ENCODE results near the gene DAP.

Gene DAP

DNA sequence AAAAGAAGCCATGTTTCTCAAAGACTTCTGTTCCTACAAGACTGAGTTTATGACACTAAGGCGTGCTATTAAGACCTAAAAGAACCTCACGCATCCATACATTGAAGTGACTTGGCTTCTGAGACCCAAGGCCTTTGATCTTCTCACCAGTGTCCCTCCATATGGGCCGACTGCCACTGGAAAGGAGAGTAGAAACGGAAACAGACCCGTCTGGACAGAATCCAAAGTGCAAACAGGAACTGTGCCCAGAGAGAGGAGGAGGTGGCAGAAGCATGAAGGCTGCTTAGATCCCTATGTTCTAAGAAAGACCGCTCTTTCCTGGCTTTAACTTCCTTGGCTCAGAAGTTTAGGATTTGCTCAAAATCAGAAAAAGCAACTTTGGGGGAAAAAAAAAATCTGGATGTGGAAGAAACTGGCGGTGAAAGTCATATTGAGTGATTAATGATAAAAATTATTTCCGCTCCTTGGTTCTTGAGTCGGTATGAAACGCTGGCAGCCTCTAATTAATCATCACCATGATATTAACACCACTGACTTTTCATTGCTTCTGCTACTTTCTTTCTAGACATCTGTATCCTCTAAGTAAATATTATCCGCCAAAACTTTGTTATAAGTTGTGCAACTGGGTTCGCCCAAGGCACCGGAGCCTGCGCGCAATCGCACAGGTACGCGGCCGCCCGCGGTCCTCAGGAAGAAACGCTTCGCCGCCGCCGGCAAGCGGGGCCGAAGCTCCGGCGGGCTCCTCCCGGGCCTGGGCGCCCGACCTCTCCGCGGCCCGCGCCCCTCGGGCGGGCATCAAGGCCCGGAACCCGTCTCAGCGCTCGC, 726 bp downstream of the DAP start:
- H3F3A ChIP-seq (ENCODE audit: insufficient read depth) = peaks cover 19% of the 10 kb centered on the region
- H3K79me2 ChIP-seq (ENCODE audit: insufficient read depth, low read length) = peaks cover 53% of the 10 kb centered on the region
- no peaks in the 10 kb centered on the region for H3K36me3 ChIP-seq (ENCODE audit: low read length)
- peak overlapping the region; percentile 61 for H3K9ac ChIP-seq (ENCODE audit: low read length)
- H4K20me1 ChIP-seq (ENCODE audit: low read depth, low read length) = no peaks in the 10 kb centered on the region
- H3K27ac ChIP-seq (ENCODE audit: low read depth, low read length) = peak overlapping the region; percentile 58
- no peaks in the 10 kb centered on the region for H3K9me3 ChIP-seq (ENCODE audit: insufficient read depth, low read length)
- no peak for TF ChIP-seq EZH2phosphoT487 (conservative IDR thresholded peaks at IDR 0.05; ENCODE audit: low read length)
- H3K4me3 ChIP-seq (ENCODE audit: insufficient read depth, low read length, poor library complexity, severe bottlenecking) = peak overlapping the region; percentile 62
- peak overlapping the region; percentile 68 for H3K4me2 ChIP-seq (ENCODE audit: low read depth, low read length, poor library complexity, severe bottlenecking)
- H2AFZ ChIP-seq (ENCODE audit: low read depth, low read length, severe bottlenecking) = peak overlapping the region; percentile 28
- H3K27me3 ChIP-seq (ENCODE audit: low read length) = no peaks in the 10 kb centered on the region
- H3K9me2 ChIP-seq (replicated peaks; ENCODE audit: insufficient read depth, low read length) = no peaks in the 10 kb centered on the region

DNA sequence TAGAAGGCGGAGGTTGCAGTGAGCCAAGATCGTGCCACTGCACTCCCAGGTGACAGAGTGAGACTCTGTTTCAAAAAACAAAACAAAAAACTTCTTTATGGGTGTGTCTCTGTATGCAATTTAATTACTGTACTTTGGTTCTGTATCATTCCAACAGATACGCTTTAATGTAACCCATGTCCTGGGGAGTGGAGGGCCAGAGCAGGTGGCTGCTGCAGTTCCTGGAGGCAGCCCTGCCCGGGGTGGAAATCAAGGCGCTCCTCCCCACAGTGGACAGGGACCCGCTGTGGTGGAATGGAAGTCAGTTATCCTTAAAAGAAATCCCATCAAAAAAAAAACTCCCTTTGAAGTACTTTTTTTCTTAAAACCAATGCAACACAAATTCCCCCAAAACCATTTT, 1.9 kb downstream of the DAP start:
- H3K4me2 ChIP-seq (ENCODE audit: low read depth, low read length, poor library complexity, severe bottlenecking) = peak overlapping the region; percentile 68
- peaks cover 19% of the 10 kb centered on the region for H3F3A ChIP-seq (ENCODE audit: insufficient read depth)
- no peaks in the 10 kb centered on the region for H3K27me3 ChIP-seq (ENCODE audit: low read length)
- no peaks in the 10 kb centered on the region for H3K36me3 ChIP-seq (ENCODE audit: low read length)
- peaks cover 65% of the 10 kb centered on the region for H3K79me2 ChIP-seq (ENCODE audit: insufficient read depth, low read length)
- H3K27ac ChIP-seq (ENCODE audit: low read depth, low read length) = no peak overlapping the region
- TF ChIP-seq, protein P1, sequence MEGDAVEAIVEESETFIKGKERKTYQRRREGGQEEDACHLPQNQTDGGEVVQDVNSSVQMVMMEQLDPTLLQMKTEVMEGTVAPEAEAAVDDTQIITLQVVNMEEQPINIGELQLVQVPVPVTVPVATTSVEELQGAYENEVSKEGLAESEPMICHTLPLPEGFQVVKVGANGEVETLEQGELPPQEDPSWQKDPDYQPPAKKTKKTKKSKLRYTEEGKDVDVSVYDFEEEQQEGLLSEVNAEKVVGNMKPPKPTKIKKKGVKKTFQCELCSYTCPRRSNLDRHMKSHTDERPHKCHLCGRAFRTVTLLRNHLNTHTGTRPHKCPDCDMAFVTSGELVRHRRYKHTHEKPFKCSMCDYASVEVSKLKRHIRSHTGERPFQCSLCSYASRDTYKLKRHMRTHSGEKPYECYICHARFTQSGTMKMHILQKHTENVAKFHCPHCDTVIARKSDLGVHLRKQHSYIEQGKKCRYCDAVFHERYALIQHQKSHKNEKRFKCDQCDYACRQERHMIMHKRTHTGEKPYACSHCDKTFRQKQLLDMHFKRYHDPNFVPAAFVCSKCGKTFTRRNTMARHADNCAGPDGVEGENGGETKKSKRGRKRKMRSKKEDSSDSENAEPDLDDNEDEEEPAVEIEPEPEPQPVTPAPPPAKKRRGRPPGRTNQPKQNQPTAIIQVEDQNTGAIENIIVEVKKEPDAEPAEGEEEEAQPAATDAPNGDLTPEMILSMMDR (IDR thresholded peaks at IDR 0.05; ENCODE audit: insufficient read depth, low read length, poor library complexity, severe bottlenecking) = no peak
- no peak for TF ChIP-seq EZH2phosphoT487 (conservative IDR thresholded peaks at IDR 0.05; ENCODE audit: low read length)
- H3K9me3 ChIP-seq (ENCODE audit: insufficient read depth, low read length) = no peaks in the 10 kb centered on the region
- H2AFZ ChIP-seq (ENCODE audit: low read depth, low read length, severe bottlenecking) = no peak overlapping the region
- no peak overlapping the region for H3K9ac ChIP-seq (ENCODE audit: low read length)
- H4K20me1 ChIP-seq (ENCODE audit: low read depth, low read length) = no peaks in the 10 kb centered on the region
- no peak overlapping the region for H3K4me3 ChIP-seq (ENCODE audit: insufficient read depth, low read length, poor library complexity, severe bottlenecking)
- no peaks in the 10 kb centered on the region for H3K9me2 ChIP-seq (replicated peaks; ENCODE audit: insufficient read depth, low read length)

DNA sequence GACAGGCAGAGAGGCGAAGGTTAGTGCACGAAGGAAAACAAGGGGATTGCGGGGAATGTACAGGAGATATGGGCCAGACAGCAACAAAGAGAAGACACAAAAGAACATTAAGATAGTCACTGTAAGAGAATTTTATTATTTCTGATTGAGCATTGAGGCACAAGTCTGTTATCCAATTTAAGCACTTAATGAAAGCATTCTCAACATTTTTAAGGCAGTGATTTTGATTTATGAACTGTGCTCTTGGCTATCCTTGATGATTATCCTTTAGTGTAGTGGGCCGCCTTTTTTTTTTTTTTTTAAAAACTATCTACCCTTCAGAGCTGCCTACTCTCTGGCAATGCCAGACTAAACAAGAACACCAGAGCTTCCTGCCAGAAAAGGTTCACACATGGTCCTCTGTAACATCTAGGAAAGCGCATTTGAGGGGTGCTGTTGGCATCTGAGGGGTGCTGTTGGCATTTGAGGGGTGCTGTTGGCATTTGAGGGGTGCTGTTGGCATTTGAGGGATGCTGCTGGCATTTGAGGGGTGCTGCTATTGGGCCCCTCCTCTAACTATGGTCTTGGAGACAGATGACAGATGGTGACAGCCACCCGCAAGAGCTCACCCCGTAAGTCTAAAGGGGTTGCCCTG, 3.0 kb downstream of the DAP start:
- peaks cover 15% of the 10 kb centered on the region for H3F3A ChIP-seq (ENCODE audit: insufficient read depth)
- no peaks in the 10 kb centered on the region for H3K9me3 ChIP-seq (ENCODE audit: insufficient read depth, low read length)
- H3K36me3 ChIP-seq (ENCODE audit: low read length) = no peaks in the 10 kb centered on the region
- peak overlapping the region; percentile 5 for H3K27ac ChIP-seq (ENCODE audit: low read depth, low read length)
- H3K4me3 ChIP-seq (ENCODE audit: insufficient read depth, low read length, poor library complexity, severe bottlenecking) = no peak overlapping the region
- H3K79me2 ChIP-seq (ENCODE audit: insufficient read depth, low read length) = peaks cover 75% of the 10 kb centered on the region
- TF ChIP-seq EZH2phosphoT487 (conservative IDR thresholded peaks at IDR 0.05; ENCODE audit: low read length) = no peak
- TF ChIP-seq, protein P1 (IDR thresholded peaks at IDR 0.05; ENCODE audit: insufficient read depth, low read length, poor library complexity, severe bottlenecking) = no peak
- H3K27me3 ChIP-seq (ENCODE audit: low read length) = no peaks in the 10 kb centered on the region
- H2AFZ ChIP-seq (ENCODE audit: low read depth, low read length, severe bottlenecking) = no peak overlapping the region
- H4K20me1 ChIP-seq (ENCODE audit: low read depth, low read length) = no peaks in the 10 kb centered on the region
- 0 out of 2 replicates have a peak overlapping the region, but pooled peaks have one; percentile 5 for H3K9ac ChIP-seq (ENCODE audit: low read length)
- no peaks in the 10 kb centered on the region for H3K9me2 ChIP-seq (replicated peaks; ENCODE audit: insufficient read depth, low read length)
- peak overlapping the region; percentile 68 for H3K4me2 ChIP-seq (ENCODE audit: low read depth, low read length, poor library complexity, severe bottlenecking)

GRCh38 chr5:10757043-10757442, 4.0 kb downstream of the DAP start:
- H3K36me3 ChIP-seq (ENCODE audit: low read length) = no peaks in the 10 kb centered on the region
- TF ChIP-seq EZH2phosphoT487 (conservative IDR thresholded peaks at IDR 0.05; ENCODE audit: low read length) = no peak
- TF ChIP-seq, protein P1 (IDR thresholded peaks at IDR 0.05; ENCODE audit: insufficient read depth, low read length, poor library complexity, severe bottlenecking) = no peak
- H3K9me3 ChIP-seq (ENCODE audit: insufficient read depth, low read length) = no peaks in the 10 kb centered on the region
- H3F3A ChIP-seq (ENCODE audit: insufficient read depth) = peaks cover 5% of the 10 kb centered on the region
- H3K9me2 ChIP-seq (replicated peaks; ENCODE audit: insufficient read depth, low read length) = no peaks in the 10 kb centered on the region
- H4K20me1 ChIP-seq (ENCODE audit: low read depth, low read length) = no peaks in the 10 kb centered on the region
- H3K4me3 ChIP-seq (ENCODE audit: insufficient read depth, low read length, poor library complexity, severe bottlenecking) = no peak overlapping the region
- no peak overlapping the region for H2AFZ ChIP-seq (ENCODE audit: low read depth, low read length, severe bottlenecking)
- H3K27ac ChIP-seq (ENCODE audit: low read depth, low read length) = no peak overlapping the region
- no peak overlapping the region for H3K9ac ChIP-seq (ENCODE audit: low read length)
- H3K79me2 ChIP-seq (ENCODE audit: insufficient read depth, low read length) = peaks cover 81% of the 10 kb centered on the region
- H3K27me3 ChIP-seq (ENCODE audit: low read length) = no peaks in the 10 kb centered on the region
- H3K4me2 ChIP-seq (ENCODE audit: low read depth, low read length, poor library complexity, severe bottlenecking) = no peak overlapping the region

Measured in SU-DHL-6 (cell line).